ENCODE measurements around the gene APBA1.

The APBA1 gene

GRCh38 chr9:69671879-69672595 is at the start of gene APBA1:
TSS of gene APBA1 (minus strand) at chr9:69672371.
- peak; percentile 37 for DNase-seq (ENCODE audit: low spot score)

GRCh38 chr9:69719983-69720382 is 47.8 kb upstream of the APBA1 start:
- no peak for DNase-seq (ENCODE audit: low spot score)

GRCh38 chr9:69719367-69719766 is 47.2 kb upstream of the APBA1 start:
- DNase-seq (ENCODE audit: low spot score): no peak

- DNase-seq (ENCODE audit: low spot score): no peak
Observed at GRCh38 chr9:69718218-69718617, 46.0 kb upstream of the APBA1 start.

GRCh38 chr9:69715825-69716224 is 43.7 kb upstream of the APBA1 start:
- DNase-seq (ENCODE audit: low spot score): no peak

GRCh38 chr9:69715096-69715495 is 42.9 kb upstream of the APBA1 start:
- DNase-seq (ENCODE audit: low spot score): no peak

GRCh38 chr9:69697475-69697874 is 25.3 kb upstream of the APBA1 start:
- DNase-seq (ENCODE audit: low spot score): no peak

GRCh38 chr9:69696802-69697201 is 24.6 kb upstream of the APBA1 start:
- DNase-seq (ENCODE audit: low spot score): no peak

GRCh38 chr9:69689991-69690538 is 17.9 kb upstream of the APBA1 start:
- no peak for DNase-seq (ENCODE audit: low spot score)

GRCh38 chr9:69683927-69684326 is 11.8 kb upstream of the APBA1 start:
- DNase-seq (ENCODE audit: low spot score): no peak

GRCh38 chr9:69678843-69679538 is 6.8 kb upstream of the APBA1 start:
- no peak for DNase-seq (ENCODE audit: low spot score)

GRCh38 chr9:69677931-69678330 is 5.8 kb upstream of the APBA1 start:
- no peak for DNase-seq (ENCODE audit: low spot score)

GRCh38 chr9:69675563-69675962 is 3.4 kb upstream of the APBA1 start:
- DNase-seq (ENCODE audit: low spot score): peak; percentile 48

GRCh38 chr9:69674716-69675438 is 2.7 kb upstream of the APBA1 start:
- DNase-seq (ENCODE audit: low spot score): peak; percentile 93

- no peak for DNase-seq (ENCODE audit: low spot score)
Observed at GRCh38 chr9:69674112-69674685, 2.0 kb upstream of the APBA1 start.

GRCh38 chr9:69673311-69673640 is 1.1 kb upstream of the APBA1 start:
- no peak for DNase-seq (ENCODE audit: low spot score)

GRCh38 chr9:69672596-69673310 is 582 bp upstream of the APBA1 start:
- DNase-seq (ENCODE audit: low spot score): peak; percentile 91

- DNase-seq (ENCODE audit: low spot score): peak; percentile 8
Observed at GRCh38 chr9:69671311-69671878, 776 bp downstream of the APBA1 start.

GRCh38 chr9:69667306-69667705 is 4.9 kb downstream of the APBA1 start:
- no peak for DNase-seq (ENCODE audit: low spot score)

- no peak for DNase-seq (ENCODE audit: low spot score)
Observed at GRCh38 chr9:69660304-69660703, 11.9 kb downstream of the APBA1 start.

GRCh38 chr9:69658987-69659675 is 13.0 kb downstream of the APBA1 start:
- DNase-seq (ENCODE audit: low spot score): no peak
